Mesothelial cell of epicardium (in vitro differentiated cells): Measurements from ENCODE around the gene MOB3A. TPM values are rescaled to one million over a fixed set of nuclear protein-coding genes. Genes with fewer than 3 reads are reported as not detected.

ENCODE experiments used
- DNase-seq, 2 experiments: peaks; one replicate each; pipeline ENCODE4 v3.0.0; 2021; ENCODE audit warnings: low spot score in 2 of 2; ENCODE audit not compliant: unreplicated experiment in 2 of 2
- H3K27ac Mint-ChIP-seq: 2 replicates; pipeline ENCODE4 v1.8.0; 2021; ENCODE audit warnings: mixed read lengths
- H3K27me3 Mint-ChIP-seq: 2 replicates; pipeline ENCODE4 v1.8.0; 2021; ENCODE audit warnings: low read depth, mixed read lengths
- H3K36me3 Mint-ChIP-seq: 2 replicates; pipeline ENCODE4 v1.8.0; 2021; ENCODE audit warnings: mixed read lengths
- H3K4me1 Mint-ChIP-seq: 2 replicates; pipeline ENCODE4 v1.8.0; 2021; ENCODE audit warnings: mixed read lengths
- H3K4me3 Mint-ChIP-seq: 2 replicates; pipeline ENCODE4 v1.8.0; 2021; ENCODE audit warnings: mild to moderate bottlenecking, moderate library complexity, mixed read lengths
- H3K9me3 Mint-ChIP-seq: 2 replicates; pipeline ENCODE4 v1.8.0; 2021; ENCODE audit warnings: mixed read lengths
- total RNA-seq: library from RNA; stranded (reverse); gene quantifications from 3 replicates; pipeline ENCODE4 v1.2.1, GENCODE V29; 2021
- TF ChIP-seq, protein P1 (sequence below): fragments of 200-600 bp; sonication (generic); IDR thresholded peaks from one replicate; pipeline ENCODE4 v1.5.0; 2021; ENCODE audit warnings: antibody characterized with exemption; ENCODE audit not compliant: unreplicated experiment

The MOB3A gene
- total RNA-seq, 1 donor from 2014 or later, result 34.7 TPM

DNA sequence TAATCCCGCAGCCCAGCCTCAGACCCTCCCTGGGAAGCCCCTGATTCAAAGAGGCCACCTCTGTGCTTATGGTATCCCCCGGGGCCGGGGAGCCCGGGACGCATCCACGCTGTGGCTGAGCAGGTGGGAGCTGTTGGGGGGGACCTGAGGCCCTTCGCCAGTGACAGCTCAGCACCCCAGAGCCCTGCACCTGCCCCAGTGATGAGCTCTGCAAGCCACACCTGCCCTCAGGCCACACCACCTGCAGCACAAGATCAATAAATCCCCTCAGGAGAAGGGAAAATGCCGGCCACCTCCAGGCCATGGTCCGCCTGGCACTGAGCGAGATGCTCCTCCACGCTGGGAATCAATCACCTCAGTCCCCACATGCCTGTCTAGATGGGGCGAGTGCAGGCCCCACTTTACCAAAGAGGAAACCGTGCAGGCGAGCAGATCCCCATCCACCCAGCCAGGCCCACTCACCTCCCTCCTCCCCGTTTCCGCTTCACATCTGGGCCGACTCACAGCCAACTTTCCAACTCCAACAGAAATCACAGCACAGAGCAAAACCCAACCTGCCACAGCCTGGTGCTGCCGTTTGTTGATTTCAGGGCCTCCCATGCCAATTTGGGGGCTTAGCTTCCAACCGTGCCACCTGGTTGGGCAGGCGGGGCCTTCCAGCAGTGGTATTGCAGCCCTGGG is 12.8 kb downstream of the MOB3A start:
- H3K27me3 Mint-ChIP-seq, result no peaks in the 10 kb centered on the region
- no peaks in the 10 kb centered on the region for H3K9me3 Mint-ChIP-seq
- no peak for DNase-seq
- H3K4me1 Mint-ChIP-seq, result no peaks in the 10 kb centered on the region
- peaks cover 6% of the 10 kb centered on the region for H3K36me3 Mint-ChIP-seq
- H3K4me3 Mint-ChIP-seq, result no peak overlapping the region
- TF ChIP-seq, protein P1, sequence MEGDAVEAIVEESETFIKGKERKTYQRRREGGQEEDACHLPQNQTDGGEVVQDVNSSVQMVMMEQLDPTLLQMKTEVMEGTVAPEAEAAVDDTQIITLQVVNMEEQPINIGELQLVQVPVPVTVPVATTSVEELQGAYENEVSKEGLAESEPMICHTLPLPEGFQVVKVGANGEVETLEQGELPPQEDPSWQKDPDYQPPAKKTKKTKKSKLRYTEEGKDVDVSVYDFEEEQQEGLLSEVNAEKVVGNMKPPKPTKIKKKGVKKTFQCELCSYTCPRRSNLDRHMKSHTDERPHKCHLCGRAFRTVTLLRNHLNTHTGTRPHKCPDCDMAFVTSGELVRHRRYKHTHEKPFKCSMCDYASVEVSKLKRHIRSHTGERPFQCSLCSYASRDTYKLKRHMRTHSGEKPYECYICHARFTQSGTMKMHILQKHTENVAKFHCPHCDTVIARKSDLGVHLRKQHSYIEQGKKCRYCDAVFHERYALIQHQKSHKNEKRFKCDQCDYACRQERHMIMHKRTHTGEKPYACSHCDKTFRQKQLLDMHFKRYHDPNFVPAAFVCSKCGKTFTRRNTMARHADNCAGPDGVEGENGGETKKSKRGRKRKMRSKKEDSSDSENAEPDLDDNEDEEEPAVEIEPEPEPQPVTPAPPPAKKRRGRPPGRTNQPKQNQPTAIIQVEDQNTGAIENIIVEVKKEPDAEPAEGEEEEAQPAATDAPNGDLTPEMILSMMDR, result no peak
- no peak overlapping the region for H3K27ac Mint-ChIP-seq

DNA sequence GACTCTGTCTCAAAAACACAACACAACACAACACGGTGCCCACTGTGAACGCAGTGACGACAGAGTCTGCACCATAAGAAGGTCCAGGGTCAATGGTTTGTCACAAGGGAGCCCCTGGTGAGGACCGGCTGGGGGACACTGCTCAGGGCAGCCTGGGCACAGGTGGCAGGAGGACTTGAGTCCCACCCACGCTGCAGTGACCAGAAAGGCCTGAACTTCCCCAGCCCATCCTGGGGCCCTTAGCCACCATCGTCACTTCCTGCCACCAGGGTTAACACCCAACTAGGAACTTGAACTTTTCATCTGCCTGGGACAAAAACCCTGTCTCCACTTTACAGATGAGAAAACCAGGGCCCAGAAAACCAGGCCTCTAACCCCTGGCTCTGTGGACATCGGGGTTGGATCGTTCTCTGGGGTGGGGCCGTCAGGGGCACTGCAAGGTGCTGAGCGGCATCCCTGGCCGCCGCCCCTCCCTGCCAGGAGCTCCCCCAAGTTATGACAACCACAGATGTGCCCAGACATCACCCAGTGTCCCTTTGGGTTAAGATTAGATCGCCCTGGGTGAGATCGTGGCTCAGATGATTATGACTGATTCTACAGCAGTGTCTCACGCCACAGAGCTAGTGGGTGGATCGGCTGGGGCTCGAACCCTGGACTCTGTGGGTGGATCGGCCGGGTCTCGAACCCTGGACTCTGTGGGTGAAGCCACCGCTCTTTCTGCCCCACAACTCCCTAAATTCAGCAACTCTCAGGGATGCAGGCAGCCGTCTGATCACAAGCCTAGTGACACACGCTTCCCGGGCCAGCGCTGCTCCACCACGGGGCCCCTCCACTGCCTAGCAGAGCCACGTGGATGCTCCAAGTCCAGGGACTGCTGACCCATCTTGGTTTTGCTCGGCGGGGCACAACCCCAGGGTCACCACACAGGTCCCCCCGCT is 14.0 kb downstream of the MOB3A start:
- H3K27ac Mint-ChIP-seq, result no peak overlapping the region

DNA sequence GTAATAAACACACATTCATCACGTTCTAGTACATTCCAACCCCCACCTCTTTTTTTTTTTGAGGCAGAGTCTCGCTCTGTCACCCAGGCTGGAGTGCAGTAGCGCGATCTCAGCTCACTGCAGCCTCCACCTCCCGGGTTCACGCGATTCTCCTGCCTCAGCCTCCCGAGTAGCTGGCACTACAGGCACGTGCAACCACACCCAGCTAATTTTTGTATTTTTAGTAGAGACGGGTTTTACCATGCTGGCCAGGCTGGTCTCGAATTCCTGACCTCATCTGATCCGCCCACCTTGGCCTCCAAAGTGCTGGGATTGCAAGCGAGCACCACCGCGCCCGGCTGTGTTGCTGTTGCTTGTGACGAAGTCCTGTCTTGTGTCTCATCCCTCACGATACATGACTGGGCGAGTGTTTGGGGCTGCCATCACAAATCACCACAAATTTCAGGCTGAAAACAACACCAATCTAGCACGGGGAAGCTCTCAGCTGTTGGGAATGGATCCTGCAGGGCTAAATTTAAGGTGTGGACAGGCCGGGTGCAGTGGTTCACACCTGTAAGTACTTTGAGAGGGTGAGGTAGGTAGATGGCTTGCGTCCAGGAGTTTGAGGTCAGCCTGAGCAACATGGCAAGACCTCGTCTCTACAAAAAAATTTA is 15.7 kb downstream of the MOB3A start:
- TF ChIP-seq, protein P1, result no peak
- Mint-ChIP-seq H3K27me3 (no peaks in the 10 kb centered on the region), H3K27ac (peak overlapping the region; percentile 39), H3K4me3 (no peak overlapping the region), H3K4me1 (no peaks in the 10 kb centered on the region), H3K9me3 (no peaks in the 10 kb centered on the region), H3K36me3 (peaks cover 15% of the 10 kb centered on the region)
- DNase-seq, result no peak

More for the DNA sequence above, 14.0 kb downstream of the MOB3A start:
- TF ChIP-seq, protein P1, result no peak
- Mint-ChIP-seq H3K36me3 (peaks cover 8% of the 10 kb centered on the region), H3K4me1 (no peaks in the 10 kb centered on the region), H3K27me3 (no peaks in the 10 kb centered on the region), H3K9me3 (no peaks in the 10 kb centered on the region), H3K4me3 (no peak overlapping the region)
- no peak for DNase-seq

DNA sequence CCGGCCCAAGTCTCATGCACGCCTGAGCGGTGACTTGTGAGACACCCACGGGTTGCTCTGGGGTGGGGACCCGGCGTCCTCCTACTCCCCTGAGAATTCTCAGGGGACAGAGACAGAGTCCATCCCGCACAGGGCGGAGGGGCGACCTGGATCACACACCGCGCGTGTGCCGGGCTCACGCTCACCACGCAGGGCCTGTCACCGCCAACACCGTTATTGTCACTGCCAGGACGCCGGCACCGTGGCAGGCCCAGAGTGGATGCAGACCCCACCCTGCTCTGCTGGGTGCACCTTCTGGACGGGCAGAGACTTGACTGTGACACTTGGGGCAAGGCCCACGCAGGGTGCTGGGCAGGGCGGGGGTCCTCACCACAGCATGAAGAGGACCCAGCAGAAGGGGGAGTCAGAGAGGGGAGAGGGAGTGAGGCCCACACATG is 16.2 kb downstream of the MOB3A start:
- no peak for DNase-seq
- peaks cover 11% of the 10 kb centered on the region for H3K36me3 Mint-ChIP-seq
- H3K4me1 Mint-ChIP-seq, result no peaks in the 10 kb centered on the region
- H3K9me3 Mint-ChIP-seq, result no peaks in the 10 kb centered on the region
- no peak overlapping the region for H3K4me3 Mint-ChIP-seq
- TF ChIP-seq, protein P1, result no peak
- no peaks in the 10 kb centered on the region for H3K27me3 Mint-ChIP-seq
- H3K27ac Mint-ChIP-seq, result no peak overlapping the region

DNA sequence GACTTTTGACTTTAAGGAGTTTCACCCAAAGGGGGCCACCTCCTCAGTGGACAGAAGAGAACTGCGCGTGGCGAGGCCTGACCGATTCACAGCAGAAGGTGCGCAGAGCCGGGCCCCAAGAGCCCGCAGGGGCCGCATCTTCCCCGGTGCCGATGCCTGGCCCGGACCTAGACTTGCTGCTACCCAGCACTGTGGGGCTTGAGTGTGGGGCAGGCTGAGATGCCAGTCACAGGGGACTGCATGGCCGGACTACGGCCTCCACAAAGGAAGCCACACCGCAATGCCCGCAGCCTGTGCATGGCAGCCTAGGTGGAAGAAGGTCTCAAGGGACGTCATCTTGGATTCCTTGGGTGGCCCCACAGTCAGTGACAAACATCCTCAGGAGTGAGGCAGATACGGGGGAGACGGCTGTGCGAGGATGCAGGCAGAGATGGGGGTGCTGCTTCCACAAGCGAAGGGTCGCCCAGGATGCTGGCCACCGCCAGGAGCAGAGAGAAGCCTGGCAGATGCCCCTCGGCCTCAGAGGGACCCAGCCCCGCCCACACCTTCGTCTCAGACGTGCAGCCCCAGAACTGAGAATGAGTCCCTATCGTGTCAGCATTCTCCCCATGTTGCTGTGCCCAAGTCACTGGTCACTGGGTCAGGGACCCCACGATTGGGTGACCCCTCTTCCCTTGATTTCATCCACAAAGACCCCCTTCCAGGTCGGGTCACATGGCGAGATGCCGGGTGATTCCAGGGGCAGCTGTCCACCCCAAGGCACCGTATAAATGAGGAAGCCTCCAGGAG is 16.9 kb downstream of the MOB3A start:
- H3K36me3 Mint-ChIP-seq, result peaks cover 12% of the 10 kb centered on the region
- no peak for DNase-seq

More for the DNA sequence above, 16.9 kb downstream of the MOB3A start:
- no peak overlapping the region for H3K27ac Mint-ChIP-seq
- no peaks in the 10 kb centered on the region for H3K4me1 Mint-ChIP-seq
- TF ChIP-seq, protein P1, result no peak
- no peaks in the 10 kb centered on the region for H3K9me3 Mint-ChIP-seq
- no peak overlapping the region for H3K4me3 Mint-ChIP-seq
- no peaks in the 10 kb centered on the region for H3K27me3 Mint-ChIP-seq
